ENCODE results near the gene CT83. TPM values are rescaled to one million over a fixed set of nuclear protein-coding genes. Genes with fewer than 3 reads are reported as not detected.

CT83 gene
- total and polyA plus RNA-seq, 2 of the 8 experiments (the other 6 are each of a cell fraction or from before 2014, with no cell fraction given): not detected

DNA sequence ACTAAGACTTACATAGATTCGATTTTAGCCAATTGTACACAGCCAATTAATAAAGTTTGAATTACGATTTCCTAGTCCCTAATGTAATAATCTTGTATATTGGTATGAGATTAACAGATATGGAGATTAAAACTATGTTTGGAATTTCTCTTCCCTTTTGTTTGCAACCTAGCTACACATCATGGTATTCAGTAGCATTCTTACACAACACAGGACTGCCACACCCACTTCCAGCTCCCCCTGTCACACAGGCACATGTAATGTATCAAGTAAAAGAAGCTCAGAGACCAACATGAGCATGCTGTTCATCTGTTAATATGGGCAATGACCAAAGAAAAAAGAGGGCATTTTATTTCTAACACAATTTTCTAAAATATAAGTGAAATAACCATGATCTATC is 13.6 kb downstream of the CT83 start:
- no peak overlapping the region for H3K4ac ChIP-seq (replicated peaks; ENCODE audit: insufficient read length, low read depth, low read length)
- DNase-seq (ENCODE audit: low read depth in 1 of 2, low spot score in 2 of 2): no peak
- H2AK5ac ChIP-seq (ENCODE audit: low read depth, low read length): no peak overlapping the region
- 100% methylated on average over 2 of the region's 2 CpGs; no CpG with 5 or more reads in 1 of the 2 experiments for WGBS, 2 experiments (ENCODE audit: extremely low coverage in 1 of 2, insufficient coverage in 1 of 2, insufficient read length in 1 of 2, insufficient replicate concordance in 2 of 2, low coverage in 1 of 2, low lambda C conversion rate in 2 of 2, missing lambda C conversion rate in 1 of 2)
- no peak overlapping the region for H3K4me2 ChIP-seq (ENCODE audit: insufficient read depth in 1 of 2, low read depth in 2 of 2, low read length in 2 of 2)
- POLR2A ChIA-PET (ENCODE audit: partially characterized antibody): no interaction called here
- H3K18ac ChIP-seq (ENCODE audit: extremely low read depth, low read length): no peak overlapping the region
- H3K14ac ChIP-seq (ENCODE audit: insufficient read length): no peak overlapping the region
- no peak overlapping the region for H2BK15ac ChIP-seq (ENCODE audit: low read length)
- no peak overlapping the region for H4K8ac ChIP-seq (ENCODE audit: extremely low read depth, insufficient read depth, low read length)
- no peak overlapping the region for H4K5ac ChIP-seq (ENCODE audit: insufficient read length, low read depth, low read length)
- H3K79me1 ChIP-seq (ENCODE audit: low read depth, low read length): no peaks in the 10 kb centered on the region
- H3K23ac ChIP-seq (ENCODE audit: insufficient read length): no peak overlapping the region
- H3K9me3 ChIP-seq (ENCODE audit: insufficient read depth in 2 of 2, low read depth in 1 of 2, low read length in 1 of 2): no peaks in the 10 kb centered on the region
- no peak overlapping the region for H3K27ac ChIP-seq (ENCODE audit: low read depth, low read length)
- no peaks in the 10 kb centered on the region for H3K27me3 ChIP-seq (replicated peaks in 1 of 4; ENCODE audit: control insufficient read depth in 3 of 4, extremely low read depth in 1 of 4, insufficient read depth in 3 of 4, low read length in 3 of 4)
- no peaks in the 10 kb centered on the region for H3K23me2 ChIP-seq (ENCODE audit: low read depth, low read length)
- no peak overlapping the region for H2BK12ac ChIP-seq (ENCODE audit: low read depth, low read length)
- H2BK20ac ChIP-seq (ENCODE audit: low read length): no peak overlapping the region
- TF ChIP-seq CHD2 (IDR thresholded peaks at IDR 0.05; ENCODE audit: low read length) (no peak), JUND (IDR thresholded peaks at IDR 0.05; ENCODE audit: low read length) (no peak)
- no peaks in the 10 kb centered on the region for H3K4me1 ChIP-seq (replicated peaks in 1 of 4; ENCODE audit: control insufficient read depth in 3 of 4, insufficient read depth in 4 of 4, low read length in 3 of 4)
- no peak overlapping the region for H2BK5ac ChIP-seq (ENCODE audit: low read depth, low read length)
- H3K56ac ChIP-seq (replicated peaks; ENCODE audit: insufficient read length, low read depth, low read length): no peak overlapping the region
- no peak overlapping the region for H2BK120ac ChIP-seq (replicated peaks; ENCODE audit: low read depth, low read length)
- no peaks in the 10 kb centered on the region for H4K20me1 ChIP-seq (replicated peaks in 1 of 2; ENCODE audit: control insufficient read depth in 1 of 2, insufficient read depth in 2 of 2, low read length in 2 of 2)
- H3K79me2 ChIP-seq (ENCODE audit: control insufficient read depth in 1 of 2, insufficient read depth in 2 of 2, low read length in 2 of 2): no peaks in the 10 kb centered on the region
- H3K4me3 ChIP-seq (ENCODE audit: extremely low read depth in 1 of 4, insufficient read depth in 2 of 4, low read depth in 3 of 4, low read length in 4 of 4): no peak overlapping the region
- no peaks in the 10 kb centered on the region for H3K36me3 ChIP-seq (ENCODE audit: control insufficient read depth in 2 of 4, insufficient read depth in 4 of 4, low read length in 3 of 4)
- no peak for FAIRE-seq
- H3K9ac ChIP-seq (replicated peaks in 1 of 4; ENCODE audit: extremely low read depth in 1 of 4, low read depth in 3 of 4, low read length in 3 of 4): no peak overlapping the region
- no peak overlapping the region for H2AFZ ChIP-seq (ENCODE audit: low read length)
- CTCF ChIA-PET (ENCODE audit: partially characterized antibody): no interaction called here
- H4K91ac ChIP-seq (replicated peaks; ENCODE audit: insufficient read length, low read length): no peak overlapping the region

Data from H1 (cell line).